ENCODE measurements around the gene SH3D19.

DNA sequence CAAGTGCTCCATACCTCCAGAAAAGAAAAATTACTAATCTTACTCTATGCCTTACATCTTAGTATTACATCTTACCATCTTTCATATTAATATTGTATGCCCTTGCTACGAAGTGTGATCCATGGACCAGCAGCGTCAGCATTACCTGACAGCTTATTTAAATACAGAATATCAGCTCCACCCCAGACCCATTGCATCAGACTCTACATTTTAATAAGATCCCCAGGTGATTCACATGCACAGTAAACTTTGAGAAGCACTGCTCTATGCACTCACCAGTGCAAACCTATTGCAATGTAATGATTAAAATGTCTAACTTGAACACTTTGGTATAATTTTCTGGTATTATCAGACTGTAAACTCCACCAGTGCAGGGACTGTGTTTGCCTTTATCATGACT lies 14.1 kb upstream of the SH3D19 start:
- TF ChIP-seq, protein P1, sequence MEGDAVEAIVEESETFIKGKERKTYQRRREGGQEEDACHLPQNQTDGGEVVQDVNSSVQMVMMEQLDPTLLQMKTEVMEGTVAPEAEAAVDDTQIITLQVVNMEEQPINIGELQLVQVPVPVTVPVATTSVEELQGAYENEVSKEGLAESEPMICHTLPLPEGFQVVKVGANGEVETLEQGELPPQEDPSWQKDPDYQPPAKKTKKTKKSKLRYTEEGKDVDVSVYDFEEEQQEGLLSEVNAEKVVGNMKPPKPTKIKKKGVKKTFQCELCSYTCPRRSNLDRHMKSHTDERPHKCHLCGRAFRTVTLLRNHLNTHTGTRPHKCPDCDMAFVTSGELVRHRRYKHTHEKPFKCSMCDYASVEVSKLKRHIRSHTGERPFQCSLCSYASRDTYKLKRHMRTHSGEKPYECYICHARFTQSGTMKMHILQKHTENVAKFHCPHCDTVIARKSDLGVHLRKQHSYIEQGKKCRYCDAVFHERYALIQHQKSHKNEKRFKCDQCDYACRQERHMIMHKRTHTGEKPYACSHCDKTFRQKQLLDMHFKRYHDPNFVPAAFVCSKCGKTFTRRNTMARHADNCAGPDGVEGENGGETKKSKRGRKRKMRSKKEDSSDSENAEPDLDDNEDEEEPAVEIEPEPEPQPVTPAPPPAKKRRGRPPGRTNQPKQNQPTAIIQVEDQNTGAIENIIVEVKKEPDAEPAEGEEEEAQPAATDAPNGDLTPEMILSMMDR (conservative IDR thresholded peaks at IDR 0.05; ENCODE audit: low read length) = no peak
- no peak for TF ChIP-seq EZH2phosphoT487 (IDR thresholded peaks at IDR 0.05; ENCODE audit: borderline replicate concordance, low read depth, low read length)

All from OCI-LY7 (cell line).